Upper lobe of left lung (tissue), 6 donors: ENCODE results near the gene ATG3. TPM values are rescaled to one million over a fixed set of nuclear protein-coding genes. Genes with fewer than 3 reads are reported as not detected.
"Not testable (repeated sequence)": the region's sequence is repeated elsewhere in the genome, so short reads cannot be mapped to it uniquely, and the experiment has no call there.

Source experiments
- ATAC-seq, 2 donors: fragments of 200-7000 bp; cut with Tn5 transposase; one replicate each; pipeline ENCODE4 v1.9.1; 2022; ENCODE audit warnings: mild to moderate bottlenecking in 2 of 2, moderate library complexity in 2 of 2; ENCODE audit not compliant: low FRiP score in 2 of 2
- DNase-seq, 2 donors: peaks; one replicate each; pipeline ENCODE4 v3.0.0-alpha.2; 2019 to 2020
- H3K27ac ChIP-seq, 4 donors: fragments of 200-600 bp; sonication (generic); one replicate each; pipeline ENCODE4 v1.5.1; 2016 to 2019
- H3K27me3 ChIP-seq, 4 donors: fragments of 200-600 bp; sonication (generic); one replicate each; pipeline ENCODE4 v1.5.1; 2017 to 2019
- H3K36me3 ChIP-seq, 4 donors: fragments of 200-600 bp; sonication (generic); one replicate each; pipeline ENCODE4 v1.5.1; 2016 to 2019
- H3K4me1 ChIP-seq, 4 donors: fragments of 200-600 bp; sonication (generic); one replicate each; pipeline ENCODE4 v1.5.1; 2018 to 2019
- H3K4me3 ChIP-seq, 4 donors: fragments of 200-600 bp; sonication (generic); one replicate each; pipeline ENCODE4 v1.5.1; 2017 to 2019; ENCODE audit warnings: mild to moderate bottlenecking in 2 of 4, moderate library complexity in 1 of 4
- H3K9me3 ChIP-seq, 4 donors: fragments of 200-600 bp; sonication (generic); one replicate each; pipeline ENCODE4 v1.5.1; 2018 to 2019
- CTCF ChIP-seq, 6 experiments: fragments of 450-650 bp in 4 of 6; fragments of 200-600 bp in 2 of 6; sonication (generic) in 2 of 6; IDR thresholded peaks; one replicate each; pipeline ENCODE4 v1.5.1; 2016 to 2019; ENCODE audit warnings: antibody characterized with exemption in 6 of 6
- EP300 ChIP-seq, 4 donors: sonication (generic); formaldehyde crosslinking; IDR thresholded peaks; one replicate each; pipeline ENCODE4 v1.5.1; 2017; ENCODE audit warnings: antibody characterized with exemption in 4 of 4, control low read depth in 2 of 4
- POLR2A ChIP-seq, 4 donors: fragments of 450-650 bp; IDR thresholded peaks; one replicate each; pipeline ENCODE4 v1.5.1; 2016 to 2017; ENCODE audit warnings: antibody characterized with exemption in 4 of 4, mild to moderate bottlenecking in 2 of 4
- POLR2AphosphoS5 ChIP-seq, 2 donors: sonication (generic); formaldehyde crosslinking; IDR thresholded peaks; one replicate each; pipeline ENCODE4 v1.5.1; 2017; ENCODE audit warnings: antibody characterized with exemption in 2 of 2
- WGBS, 2 donors: methylation state at CpG; one replicate each; pipeline ENCODE4 v1.1.5; 2017 to 2018; 5-methylcytosine and 5-hydroxymethylcytosine counted together
- total RNA-seq, 6 donors: library from RNA; depleted of rRNA in 4 of 6; stranded (reverse); fragments of >200 nt in 4 of 6; gene quantifications; one replicate each; pipeline versions ENCODE4 v1.1.0 to v1.2.1, GENCODE V29; 2016 to 2021
- donor health status: DM: no; HTN: no; CAD: no; lungs with moderate emphysema.
- donor health status: DM: no; HTN: yes; CAD: no; lungs with severe emphysema.

The ATG3 gene
- total RNA-seq, 6 donors from 2014 or later = 24.9 to 73.0 (median 57.5) TPM

- Histone ChIP-seq H3K4me1 (peaks cover 0 to 3% (median 0%) of the 10 kb centered on the region in 4 donors), H3K9me3 (no peaks in the 10 kb centered on the region), H3K27ac (no peak overlapping the region), H3K4me3 (no peak overlapping the region), H3K36me3 (no peaks in the 10 kb centered on the region), H3K27me3 (no peaks in the 10 kb centered on the region)
- 60 to 88% methylated on average over 2 of the region's 2 CpGs for WGBS, 2 donors
- DNase-seq (no peak), ATAC-seq (peak in 1 of 2 donors; percentile 89)
- TF ChIP-seq CTCF (IDR thresholded peaks at IDR 0.05) = peak; percentile 52 to 79 (median 76)
- TF ChIP-seq POLR2A (IDR thresholded peaks at IDR 0.05) = no peak
- no peak for TF ChIP-seq EP300 (IDR thresholded peaks at IDR 0.05)
- TF ChIP-seq POLR2AphosphoS5 (IDR thresholded peaks at IDR 0.05) = no peak
Observed at GRCh38 chr3:112519424-112520001, 42.2 kb downstream of the ATG3 start.

GRCh38 chr3:112518970-112519369 lies 42.8 kb downstream of the ATG3 start:
- not testable (repeated sequence) for ATAC-seq, H3K4me3 ChIP-seq, H3K36me3 ChIP-seq

GRCh38 chr3:112514527-112515128 lies 47.1 kb downstream of the ATG3 start:
- TF ChIP-seq EP300 (IDR thresholded peaks at IDR 0.05) (no peak), POLR2AphosphoS5 (IDR thresholded peaks at IDR 0.05) (no peak), POLR2A (IDR thresholded peaks at IDR 0.05) (no peak)
- Histone ChIP-seq H3K27me3 (no peaks in the 10 kb centered on the region), H3K4me1 (peaks cover 0 to 3% (median 0%) of the 10 kb centered on the region in 4 donors), H3K9me3 (peaks cover 0 to 4% (median 0%) of the 10 kb centered on the region in 4 donors), H3K27ac (no peak overlapping the region), H3K36me3 (no peaks in the 10 kb centered on the region), H3K4me3 (no peak overlapping the region)
- DNase-seq (no peak), ATAC-seq (no peak)
- 49 to 58% methylated on average over 2 of the region's 2 CpGs for WGBS, 2 donors

More at GRCh38 chr3:112518970-112519369, 42.8 kb downstream of the ATG3 start:
- H3K9me3 ChIP-seq, DNase-seq, H3K27ac ChIP-seq, H3K27me3 ChIP-seq, H3K4me1 ChIP-seq: not testable (repeated sequence)
- WGBS, 2 donors = 65 to 73% methylated on average over 3 of the region's 3 CpGs

GRCh38 chr3:112512320-112512719 lies 49.4 kb downstream of the ATG3 start:
- DNase-seq (no peak), ATAC-seq (no peak)
- TF ChIP-seq POLR2A (IDR thresholded peaks at IDR 0.05) = no peak
- no peak for TF ChIP-seq CTCF (IDR thresholded peaks at IDR 0.05)
- no peak for TF ChIP-seq POLR2AphosphoS5 (IDR thresholded peaks at IDR 0.05)
- H3K36me3 ChIP-seq = no peaks in the 10 kb centered on the region
- no peaks in the 10 kb centered on the region for H3K27me3 ChIP-seq
- H3K4me1 ChIP-seq = peaks cover 0 to 3% (median 0%) of the 10 kb centered on the region in 4 donors
- H3K9me3 ChIP-seq = peaks cover 0 to 4% (median 0%) of the 10 kb centered on the region in 4 donors
- no peak overlapping the region for H3K4me3 ChIP-seq
- H3K27ac ChIP-seq = no peak overlapping the region

GRCh38 chr3:112508860-112509259 lies 52.9 kb downstream of the ATG3 start:
- Histone ChIP-seq H3K27ac (no peak overlapping the region), H3K9me3 (peaks cover 0 to 4% (median 0%) of the 10 kb centered on the region in 4 donors), H3K27me3 (no peaks in the 10 kb centered on the region), H3K36me3 (no peaks in the 10 kb centered on the region), H3K4me1 (no peaks in the 10 kb centered on the region), H3K4me3 (no peak overlapping the region)
- ATAC-seq (no peak), DNase-seq (no peak)
- TF ChIP-seq POLR2AphosphoS5 (IDR thresholded peaks at IDR 0.05) (no peak), EP300 (IDR thresholded peaks at IDR 0.05) (no peak), CTCF (IDR thresholded peaks at IDR 0.05) (no peak), POLR2A (IDR thresholded peaks at IDR 0.05) (no peak)

- DNase-seq = no peak
- 53 to 63% methylated on average over 2 of the region's 2 CpGs for WGBS, 2 donors
Observed at GRCh38 chr3:112508261-112508660, 53.5 kb downstream of the ATG3 start.

More at GRCh38 chr3:112508261-112508660, 53.5 kb downstream of the ATG3 start:
- TF ChIP-seq EP300 (IDR thresholded peaks at IDR 0.05) (no peak), CTCF (IDR thresholded peaks at IDR 0.05) (no peak), POLR2AphosphoS5 (IDR thresholded peaks at IDR 0.05) (no peak), POLR2A (IDR thresholded peaks at IDR 0.05) (no peak)
- H3K4me3 ChIP-seq = no peak overlapping the region
- no peaks in the 10 kb centered on the region for H3K36me3 ChIP-seq
- H3K27me3 ChIP-seq = no peaks in the 10 kb centered on the region
- ATAC-seq = no peak
- H3K27ac ChIP-seq = no peak overlapping the region
- no peaks in the 10 kb centered on the region for H3K4me1 ChIP-seq
- peaks cover 0 to 4% (median 0%) of the 10 kb centered on the region in 4 donors for H3K9me3 ChIP-seq
